ENCODE results near the gene MIER1. TPM values are rescaled to one million over a fixed set of nuclear protein-coding genes. Genes with fewer than 3 reads are reported as not detected.
"Not testable (repeated sequence)": the region's sequence is repeated elsewhere in the genome, so short reads cannot be mapped to it uniquely, and the experiment has no call there.

MIER1 gene
- total RNA-seq, 6 experiments from 2014 or later, result 11.8 to 27.0 (median 19.3) TPM

GRCh38 chr1:66893712-66894111 is 31.1 kb upstream of the MIER1 start:
- no peaks in the 10 kb centered on the region for H3K36me3 ChIP-seq
- no peak overlapping the region for H3K4me3 ChIP-seq
- no peak for DNase-seq
- WGBS (ENCODE audit: insufficient coverage, low coverage, low lambda C conversion rate, missing lambda C conversion rate), result 79% methylated on average over 3 of the region's 3 CpGs
- intact Hi-C loops (cut with DNase I), result no loop called here
- TF ChIP-seq POLR2A (IDR thresholded peaks at IDR 0.05) (no peak), CTCF (IDR thresholded peaks at IDR 0.05) (no peak)
- no peak for ATAC-seq
- H3K27ac ChIP-seq, result no peak overlapping the region
- no peaks in the 10 kb centered on the region for H3K27me3 ChIP-seq
- no peaks in the 10 kb centered on the region for H3K9me3 ChIP-seq
- no peaks in the 10 kb centered on the region for H3K4me1 ChIP-seq

- H3K27me3 ChIP-seq; H3K36me3 ChIP-seq; H3K4me1 ChIP-seq; ATAC-seq; H3K4me3 ChIP-seq; H3K27ac ChIP-seq; H3K9me3 ChIP-seq; DNase-seq; intact Hi-C loops (cut with DNase I): not testable (repeated sequence)
- WGBS (ENCODE audit: insufficient coverage, low coverage, low lambda C conversion rate, missing lambda C conversion rate), result 100% methylated on average over 1 of the region's 1 CpG
Measured at GRCh38 chr1:66915203-66915602, 9.6 kb upstream of the MIER1 start.

GRCh38 chr1:66916320-66916719 is 8.5 kb upstream of the MIER1 start:
- intact Hi-C loops (cut with DNase I), result no loop called here
- Histone ChIP-seq H3K4me1 (no peaks in the 10 kb centered on the region), H3K9me3 (no peaks in the 10 kb centered on the region), H3K27me3 (no peaks in the 10 kb centered on the region), H3K36me3 (no peaks in the 10 kb centered on the region), H3K27ac (no peak overlapping the region), H3K4me3 (no peak overlapping the region)
- no peak for TF ChIP-seq POLR2A (IDR thresholded peaks at IDR 0.05)
- TF ChIP-seq CTCF (IDR thresholded peaks at IDR 0.05), result no peak
- DNase-seq, result no peak
- no peak for ATAC-seq
- WGBS (ENCODE audit: insufficient coverage, low coverage, low lambda C conversion rate, missing lambda C conversion rate), result 52% methylated on average over 2 of the region's 2 CpGs

- TF ChIP-seq CTCF (IDR thresholded peaks at IDR 0.05) (no peak), POLR2A (IDR thresholded peaks at IDR 0.05) (no peak)
- intact Hi-C loops (cut with DNase I), result no loop called here
- WGBS (ENCODE audit: insufficient coverage, low coverage, low lambda C conversion rate, missing lambda C conversion rate), result 100% methylated on average over 1 of the region's 1 CpG
- Histone ChIP-seq H3K4me3 (no peak overlapping the region), H3K4me1 (no peaks in the 10 kb centered on the region), H3K9me3 (no peaks in the 10 kb centered on the region), H3K27me3 (no peaks in the 10 kb centered on the region), H3K27ac (no peak overlapping the region), H3K36me3 (no peaks in the 10 kb centered on the region)
- ATAC-seq (no peak), DNase-seq (no peak)
Measured at GRCh38 chr1:66917476-66917875, 7.3 kb upstream of the MIER1 start.

GRCh38 chr1:66919063-66919462 is 5.7 kb upstream of the MIER1 start:
- H3K4me1 ChIP-seq, result peaks cover 0 to 7% (median 1%) of the 10 kb centered on the region in 4 donors
- H3K4me3 ChIP-seq, result no peak overlapping the region
- H3K9me3 ChIP-seq, result no peaks in the 10 kb centered on the region
- H3K36me3 ChIP-seq, result no peaks in the 10 kb centered on the region
- ATAC-seq (no peak), DNase-seq (no peak)
- H3K27ac ChIP-seq, result no peak overlapping the region
- intact Hi-C loops (cut with DNase I), result no loop called here
- H3K27me3 ChIP-seq, result no peaks in the 10 kb centered on the region
- TF ChIP-seq CTCF (IDR thresholded peaks at IDR 0.05) (no peak), POLR2A (IDR thresholded peaks at IDR 0.05) (no peak)
- WGBS (ENCODE audit: insufficient coverage, low coverage, low lambda C conversion rate, missing lambda C conversion rate), result 100% methylated on average over 1 of the region's 1 CpG
